GM18499 (cell line): ENCODE data around the gene RNASEH1.
"Not testable (repeated sequence)": the region's sequence is repeated elsewhere in the genome, so short reads cannot be mapped to it uniquely, and the experiment has no call there.

Experiments
- ATAC-seq: cut with Tn5 transposase; IDR thresholded peaks from one replicate; pipeline ENCODE4 v1.9.1; 2021; ENCODE audit warnings: moderate number of reproducible peaks; ENCODE audit not compliant: insufficient read depth, unreplicated experiment

RNASEH1 gene

DNA sequence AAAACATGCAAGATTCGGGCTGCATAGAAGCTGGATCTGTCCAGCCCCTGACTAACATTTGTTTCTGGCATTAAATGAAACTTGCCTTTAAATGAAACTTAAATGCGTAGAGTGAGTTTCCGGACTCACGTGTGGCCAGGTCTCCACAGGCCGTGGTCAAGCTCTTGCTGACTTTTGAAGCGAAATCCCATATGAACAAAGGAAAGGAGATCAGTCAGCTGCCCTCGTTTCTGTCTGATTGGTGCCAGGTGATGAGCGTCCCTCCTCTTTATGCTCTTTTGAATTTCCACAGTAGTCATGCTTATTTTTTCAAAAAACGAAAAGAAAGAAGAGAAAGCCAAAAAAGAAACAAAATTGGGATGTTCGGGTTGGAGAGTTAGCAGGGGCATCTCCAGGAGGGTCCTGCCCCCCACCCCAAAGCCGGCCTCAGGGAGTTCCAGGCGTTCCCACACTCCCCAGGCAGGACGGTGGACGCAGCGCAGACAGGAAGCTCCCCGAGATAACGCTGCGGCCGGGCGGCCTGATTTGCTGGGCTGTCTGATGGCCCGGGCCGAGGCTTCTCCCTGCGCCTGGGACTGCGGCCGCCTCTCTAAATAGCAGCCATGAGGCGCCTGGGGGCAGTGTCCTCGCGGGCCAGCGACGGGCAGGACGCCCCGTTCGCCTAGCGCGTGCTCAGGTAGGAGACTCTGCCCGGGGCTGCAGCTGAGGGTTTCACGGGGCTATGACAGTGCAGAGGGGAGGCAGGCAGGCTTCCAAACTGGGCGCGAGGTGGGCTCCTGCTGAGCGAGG lies 36.6 kb upstream of the RNASEH1 start, which contains the start of gene COLEC11:
TSS of gene COLEC11 (plus strand) at position 620 of the 789 bp plus-strand sequence. CDS start 9,229 bp downstream, outside the sequence.
- no peak for ATAC-seq

DNA sequence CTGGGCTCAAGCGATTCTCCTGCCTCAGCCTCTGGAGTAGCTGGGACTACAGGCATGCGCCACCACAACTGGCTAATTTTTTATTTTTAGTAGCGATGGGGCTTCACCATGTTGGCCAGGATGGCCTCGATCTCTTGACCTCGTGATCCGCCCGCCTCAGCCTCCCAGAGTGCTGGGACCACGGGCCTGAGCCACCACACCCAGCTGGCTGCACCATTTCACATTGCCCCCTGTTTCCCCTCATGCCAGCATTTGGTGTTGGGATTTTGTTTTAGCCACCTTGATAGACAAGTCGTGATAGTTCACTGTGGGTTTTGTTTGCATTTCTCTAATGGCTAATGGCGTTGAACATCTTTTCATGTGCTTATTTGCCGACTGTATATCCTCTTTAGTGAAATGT lies 31.0 kb upstream of the RNASEH1 start:
- ATAC-seq, result no peak

DNA sequence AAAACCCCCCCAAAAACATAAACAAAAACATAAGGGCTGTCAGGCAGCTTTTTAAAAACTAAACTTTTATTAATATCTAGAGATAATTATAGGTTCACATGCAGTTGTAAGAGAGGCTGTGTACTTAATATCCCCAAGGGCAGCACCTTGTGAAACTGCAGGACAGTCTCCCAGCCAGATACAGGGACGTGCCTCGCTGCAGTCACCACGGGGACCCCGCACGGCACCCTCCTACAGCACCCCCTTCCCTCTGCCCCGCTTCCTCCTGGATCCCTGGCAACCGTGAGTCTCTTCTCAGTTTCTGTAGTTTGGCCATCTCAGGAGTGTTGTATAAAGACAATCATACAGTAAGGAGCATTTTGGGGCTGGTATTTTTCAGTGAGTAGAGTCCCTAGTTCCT lies 30.0 kb upstream of the RNASEH1 start:
- no peak for ATAC-seq

DNA sequence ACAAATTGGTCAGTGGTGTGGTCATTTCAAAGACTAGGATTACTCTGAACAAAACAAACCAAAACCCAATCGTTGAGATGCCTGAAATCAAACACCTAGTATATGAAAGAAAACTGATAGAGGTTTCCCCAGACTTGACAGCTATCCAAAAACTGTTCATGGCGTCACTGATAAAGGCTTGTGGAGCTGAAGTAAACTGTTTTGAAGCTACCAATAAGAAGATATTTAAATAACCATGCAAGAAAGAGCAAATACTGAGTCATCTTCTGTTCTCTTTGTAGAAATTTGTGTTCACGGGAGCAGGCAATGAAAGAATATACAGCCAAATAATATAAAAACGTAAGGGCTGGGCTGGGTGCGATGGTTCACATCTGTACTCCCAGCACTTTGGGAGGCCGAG lies 29.3 kb upstream of the RNASEH1 start:
- ATAC-seq, result no peak

DNA sequence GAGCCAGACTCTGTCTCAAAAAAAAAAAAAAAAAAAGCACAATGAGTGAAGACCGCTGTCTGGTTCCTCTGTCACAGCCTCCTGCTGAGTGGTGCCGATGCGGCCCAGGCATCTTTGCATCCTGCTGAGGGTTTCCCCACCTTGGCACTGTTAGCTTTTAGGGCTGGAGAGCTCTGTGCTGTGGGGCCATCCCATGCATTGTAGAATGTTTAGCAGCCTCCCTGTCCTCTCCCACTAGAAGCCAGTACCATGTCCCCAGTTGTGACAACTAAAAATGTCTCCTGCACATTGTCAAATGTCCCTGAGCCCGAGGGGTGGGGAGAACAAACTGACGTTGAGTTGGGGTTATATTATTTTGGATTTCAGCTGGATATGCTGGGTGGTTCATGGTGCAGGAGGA lies 28.9 kb upstream of the RNASEH1 start:
- ATAC-seq, result no peak

DNA sequence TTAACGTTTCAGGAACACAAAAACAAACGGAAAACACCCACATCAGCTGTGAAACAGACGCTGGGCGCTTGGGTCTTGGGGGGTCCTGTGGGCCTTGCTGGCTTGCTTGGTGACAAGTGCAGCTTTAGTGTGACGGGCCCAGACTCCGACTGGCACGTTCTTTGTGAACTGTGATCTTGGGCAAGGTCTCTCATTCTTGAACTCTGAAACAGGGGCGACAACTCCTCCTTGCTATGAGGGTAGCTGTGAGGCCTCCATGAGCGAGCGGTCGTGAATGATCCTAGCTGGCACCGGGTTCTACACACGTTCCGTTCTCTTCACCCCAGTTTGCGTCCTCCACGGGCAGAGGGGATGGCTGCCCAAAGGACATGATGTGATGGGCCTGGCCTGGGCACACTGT lies 28.1 kb upstream of the RNASEH1 start:
- no peak for ATAC-seq

DNA sequence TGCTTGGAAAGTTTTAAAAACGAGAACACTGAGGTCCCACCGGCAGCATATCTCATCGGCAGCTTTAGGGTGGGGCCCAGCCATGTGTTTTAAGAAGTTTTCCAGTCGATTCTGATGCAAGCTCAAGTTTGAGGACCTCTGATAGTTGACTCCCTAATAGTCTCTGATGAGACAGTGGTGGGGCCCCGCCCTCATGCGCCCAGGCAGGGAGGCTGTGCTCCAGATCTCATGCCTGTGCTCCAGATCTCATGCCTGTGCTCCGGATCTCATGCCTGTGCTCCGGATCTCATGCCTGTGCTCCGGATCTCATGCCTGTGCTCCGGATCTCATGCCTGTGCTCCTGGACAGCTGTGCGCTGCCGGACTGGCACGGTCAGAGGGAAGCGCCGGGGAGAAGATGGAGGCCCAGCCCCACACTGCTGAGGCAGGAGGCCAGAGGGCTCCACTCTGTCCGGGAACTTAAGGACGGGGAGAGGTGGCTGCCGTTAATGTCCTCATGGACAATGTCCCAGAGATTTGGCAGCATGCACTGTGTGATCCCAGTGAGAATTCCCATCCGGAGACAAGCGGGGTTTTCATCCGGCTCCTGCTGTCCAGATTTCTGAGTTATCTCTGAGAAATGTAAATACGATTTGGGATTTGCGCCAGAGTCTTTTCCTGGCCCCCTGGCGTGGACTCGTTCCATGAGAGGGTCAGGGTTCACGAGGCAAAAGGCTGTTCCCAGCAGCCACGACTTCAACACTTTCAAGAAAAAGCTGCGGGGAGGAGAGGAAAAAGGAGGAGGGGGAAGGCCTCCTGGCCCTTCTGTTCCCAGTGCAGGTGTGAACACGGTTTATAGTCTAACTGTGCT lies 27.4 kb upstream of the RNASEH1 start:
- ATAC-seq, result no peak

DNA sequence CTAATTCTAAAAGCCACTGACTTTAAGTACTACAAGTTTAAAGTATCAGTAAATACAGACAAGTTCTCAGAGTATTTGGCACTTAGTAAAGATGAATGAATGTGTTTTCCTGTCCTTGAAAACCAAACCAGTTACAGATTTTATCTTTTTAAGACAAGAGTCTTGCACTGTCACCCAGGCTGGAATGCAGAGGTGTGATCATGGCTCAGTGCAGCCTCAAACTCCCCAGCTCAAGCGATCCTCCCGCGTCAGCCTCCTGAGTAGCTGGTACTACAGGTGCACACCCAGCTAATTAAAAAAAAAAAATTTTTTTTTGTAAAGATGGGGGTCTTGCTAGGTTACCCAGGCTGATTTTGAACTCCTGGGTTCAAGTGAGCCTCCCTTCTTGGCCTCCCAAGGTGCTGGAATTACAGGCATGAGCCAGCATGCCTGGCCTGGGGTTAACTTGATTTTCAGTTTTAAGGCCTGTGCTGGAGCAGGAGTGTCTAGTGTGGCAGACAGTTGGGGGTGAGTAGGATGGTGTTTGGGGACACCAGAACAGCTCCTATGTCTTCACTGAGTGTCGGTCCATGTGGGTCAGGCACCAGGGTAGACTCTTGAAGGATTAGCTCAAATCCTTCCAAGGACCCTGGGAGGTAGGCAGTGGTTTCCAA lies 26.6 kb upstream of the RNASEH1 start:
- ATAC-seq, result no peak

DNA sequence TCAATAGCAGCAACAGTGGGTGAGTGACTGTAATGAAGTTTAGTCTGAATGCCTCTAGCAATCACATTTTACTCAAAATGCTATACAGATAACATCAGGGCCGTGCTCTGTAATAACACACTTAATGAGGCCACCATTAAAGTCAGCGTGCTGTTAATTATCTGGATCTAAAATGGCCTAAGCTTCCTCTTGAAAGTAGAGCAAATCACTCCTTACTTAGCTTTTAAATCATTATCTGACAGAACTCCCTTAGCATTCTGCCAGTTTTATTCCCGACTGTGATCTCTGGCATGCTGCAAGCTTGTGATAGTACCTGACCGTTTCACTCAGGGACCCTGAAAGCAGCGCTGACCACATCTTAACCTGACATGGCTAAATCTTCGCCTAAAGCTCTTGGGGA lies 25.9 kb upstream of the RNASEH1 start:
- no peak for ATAC-seq

DNA sequence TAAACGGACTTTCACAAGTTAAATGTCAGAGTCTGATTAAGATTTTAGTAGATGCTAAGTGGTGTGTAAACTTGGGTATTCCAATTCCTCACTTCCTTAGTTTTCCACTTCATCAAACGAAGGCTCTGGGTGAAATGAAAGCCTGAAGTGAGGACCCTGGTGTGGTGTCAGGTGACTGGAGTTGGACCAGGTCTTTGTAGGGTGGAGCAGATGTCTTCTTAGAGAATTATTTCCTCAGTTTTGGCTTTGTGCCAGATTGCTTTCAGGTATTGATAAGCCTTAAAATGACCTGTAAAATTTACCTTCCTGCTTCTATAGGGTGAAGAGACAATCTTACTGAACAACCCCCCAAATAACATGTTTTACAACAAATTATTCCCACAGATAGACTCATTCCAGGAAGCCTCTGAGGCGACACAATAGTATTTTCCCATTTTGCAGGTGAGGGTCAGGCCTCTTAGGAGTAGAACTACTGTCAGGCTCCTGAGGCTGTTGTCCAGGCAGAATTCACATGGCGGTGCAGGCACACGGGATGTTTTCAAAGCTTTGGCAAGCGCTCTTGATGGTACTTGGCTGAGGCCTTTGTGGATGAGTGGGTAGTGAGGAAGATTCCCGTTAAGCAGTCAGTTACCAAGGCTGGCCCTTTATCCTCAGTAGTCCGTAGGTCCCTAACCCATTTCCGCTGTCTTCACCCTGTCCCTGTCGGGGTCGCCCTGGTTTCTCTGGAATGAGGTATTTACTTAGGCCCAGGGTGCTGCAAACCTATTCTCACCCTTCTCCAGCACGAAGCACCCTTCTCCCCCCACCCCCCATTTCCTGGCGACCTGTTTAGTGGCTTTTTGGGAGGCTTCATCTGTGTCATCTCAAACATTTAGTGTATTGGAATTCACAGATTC lies 23.5 kb upstream of the RNASEH1 start:
- no peak for ATAC-seq

DNA sequence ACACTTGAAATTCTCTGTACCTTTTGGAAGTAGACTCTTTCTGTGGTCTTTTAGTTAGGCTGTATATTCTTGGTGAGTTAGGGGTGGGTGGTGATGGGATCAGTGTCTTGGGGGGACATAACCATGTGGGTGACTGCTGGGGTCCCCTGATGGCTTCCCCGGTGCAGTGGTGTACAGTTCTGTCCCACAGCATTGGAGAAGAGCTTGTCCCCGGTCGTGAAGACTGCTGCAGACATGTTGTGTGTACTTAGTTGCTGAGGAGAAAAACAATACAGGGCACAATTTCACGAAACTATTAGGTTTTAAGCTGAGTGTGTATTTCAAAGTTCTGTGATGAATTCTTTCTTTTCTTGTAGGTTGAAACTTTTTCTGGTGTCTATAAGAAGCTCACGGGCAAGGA lies 22.3 kb upstream of the RNASEH1 start:
- ATAC-seq, result no peak

DNA sequence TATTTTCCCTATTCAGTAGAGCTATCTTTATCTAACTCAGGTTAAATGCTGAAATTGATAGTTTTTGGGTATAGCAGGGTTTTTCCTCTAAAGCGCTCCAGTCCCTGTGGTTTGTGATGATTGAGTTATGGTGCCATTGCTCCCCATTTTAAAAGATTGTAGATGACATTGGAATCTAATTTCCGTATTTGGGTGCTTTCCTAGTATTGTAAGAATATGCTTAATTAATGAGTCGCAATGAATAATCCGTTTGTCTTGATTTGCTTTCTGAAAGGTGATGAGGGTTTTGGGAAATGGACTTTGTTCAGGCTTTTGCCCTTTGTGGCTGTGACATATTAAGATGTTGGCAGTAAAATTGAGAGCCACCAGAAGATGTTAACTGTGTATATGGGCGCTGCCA lies 20.9 kb upstream of the RNASEH1 start:
- ATAC-seq, result no peak

DNA sequence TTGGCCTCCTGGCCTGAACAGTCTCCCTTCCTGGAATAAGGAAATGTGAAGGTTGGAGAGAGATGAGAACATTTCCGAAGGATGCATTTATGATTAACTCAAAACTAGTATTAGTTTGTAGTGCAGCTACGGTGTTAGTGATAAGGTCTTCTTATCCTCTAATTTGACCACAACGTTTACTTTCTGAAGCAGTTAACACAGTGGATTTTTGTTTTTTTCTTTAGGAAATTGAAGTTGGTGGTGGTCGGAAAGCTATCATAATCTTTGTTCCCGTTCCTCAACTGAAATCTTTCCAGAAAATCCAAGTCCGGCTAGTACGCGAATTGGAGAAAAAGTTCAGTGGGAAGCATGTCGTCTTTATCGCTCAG lies 18.1 kb upstream of the RNASEH1 start:
- not testable (repeated sequence) for ATAC-seq

DNA sequence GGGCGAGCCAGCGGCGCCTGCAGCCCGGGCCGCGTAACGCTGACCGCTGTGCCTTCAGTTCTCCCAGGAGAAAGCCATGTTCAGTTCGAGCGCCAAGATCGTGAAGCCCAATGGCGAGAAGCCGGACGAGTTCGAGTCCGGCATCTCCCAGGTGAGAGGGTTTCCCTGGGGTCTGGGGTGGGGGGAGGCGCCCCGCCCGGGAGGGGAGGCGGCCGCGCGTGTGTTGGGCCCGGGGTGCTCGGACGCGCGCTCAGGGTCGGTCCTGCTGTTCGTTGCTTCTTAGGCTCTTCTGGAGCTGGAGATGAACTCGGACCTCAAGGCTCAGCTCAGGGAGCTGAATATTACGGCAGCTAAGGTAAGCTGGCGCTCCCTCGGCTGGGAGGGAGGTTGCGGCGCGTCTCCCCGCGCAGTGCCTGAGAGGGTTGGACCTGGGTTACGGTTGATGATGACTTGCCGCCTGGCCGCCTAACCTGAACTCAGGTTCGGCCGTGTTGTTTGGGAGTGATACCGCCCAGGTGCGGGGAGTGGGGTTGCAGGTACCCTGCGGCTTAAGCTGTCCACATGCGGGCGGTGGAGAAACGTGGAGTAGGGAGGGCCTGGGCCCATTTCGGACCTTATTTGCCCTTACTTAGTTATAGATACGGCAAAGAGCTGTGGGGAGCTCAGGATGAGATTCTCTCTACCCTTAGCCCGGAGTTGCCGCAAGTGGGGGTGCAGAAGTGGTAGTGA lies 17.6 kb upstream of the RNASEH1 start:
- no peak for ATAC-seq

DNA sequence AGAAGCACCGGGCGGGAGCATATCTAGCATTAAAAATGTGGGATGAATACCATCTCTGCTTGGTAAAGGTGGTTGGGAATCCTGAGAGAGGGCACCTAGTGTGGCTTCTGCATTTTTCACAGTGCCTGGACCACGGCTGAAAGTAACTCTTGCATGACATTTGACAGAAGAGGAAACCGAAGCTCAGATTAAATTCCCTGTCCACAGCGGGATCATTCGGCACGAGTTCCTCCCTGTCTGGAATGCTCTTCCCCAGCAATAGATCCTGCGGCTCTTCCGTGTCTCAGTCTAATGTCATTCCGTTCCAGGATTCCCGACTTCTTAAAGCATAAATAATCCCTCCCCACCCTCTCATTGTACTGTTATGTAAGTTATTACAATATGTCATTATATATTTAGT lies 16.0 kb upstream of the RNASEH1 start:
- ATAC-seq, result no peak

DNA sequence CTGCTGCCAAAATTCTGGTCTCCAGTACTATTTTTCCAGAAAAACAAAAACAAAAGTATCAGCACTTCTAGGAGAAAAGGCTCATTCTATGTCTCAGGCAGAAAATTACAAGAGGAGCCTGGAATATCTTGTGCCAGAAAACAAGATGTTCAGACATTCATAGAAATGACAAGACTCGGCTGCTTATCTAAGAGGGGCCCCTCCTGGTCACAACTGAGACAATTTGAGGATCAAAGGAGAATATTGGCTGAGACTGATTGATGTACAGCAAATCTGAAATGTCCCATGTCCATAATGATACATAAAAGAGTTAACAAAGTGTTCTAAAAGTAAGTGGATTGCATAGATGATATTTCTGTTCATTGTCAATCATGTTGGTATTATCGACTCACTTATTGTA lies 14.5 kb upstream of the RNASEH1 start:
- ATAC-seq, result no peak

DNA sequence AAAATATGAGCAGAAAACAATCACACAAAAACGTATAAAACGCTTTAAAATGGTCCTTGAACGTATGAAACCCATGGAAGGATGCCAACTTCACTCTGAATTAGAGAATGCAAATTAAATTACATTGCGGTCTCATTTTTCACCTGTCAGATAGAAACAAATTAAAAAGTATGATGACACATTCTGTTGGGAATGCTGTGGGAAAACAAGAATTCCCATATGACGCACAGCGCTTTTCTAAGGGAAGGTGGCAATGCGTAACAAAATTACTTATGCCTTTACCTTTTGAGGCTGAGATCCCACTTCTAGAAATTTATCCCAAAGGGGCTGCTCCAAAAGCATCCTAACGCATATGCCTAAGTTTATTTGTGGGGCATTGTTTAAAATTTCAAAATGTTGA lies 13.2 kb upstream of the RNASEH1 start:
- ATAC-seq, result no peak

DNA sequence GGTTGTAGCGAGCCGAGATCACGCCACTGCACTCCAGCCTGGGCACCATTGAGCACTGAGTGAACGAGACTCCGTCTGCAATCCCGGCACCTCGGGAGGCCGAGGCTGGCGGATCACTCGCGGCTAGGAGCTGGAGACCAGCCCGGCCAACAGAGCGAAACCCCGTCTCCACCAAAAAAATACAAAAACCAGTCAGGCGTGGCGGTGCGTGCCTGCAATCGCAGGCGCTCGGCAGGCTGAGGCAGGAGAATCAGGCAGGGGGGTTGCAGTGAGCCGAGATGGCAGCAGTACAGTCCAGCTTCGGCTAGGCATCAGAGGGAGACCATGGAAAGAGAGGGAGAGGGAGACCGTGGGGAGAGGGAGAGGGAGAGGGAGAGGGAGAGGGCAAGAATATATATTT lies 11.5 kb upstream of the RNASEH1 start:
- not testable (repeated sequence) for ATAC-seq

DNA sequence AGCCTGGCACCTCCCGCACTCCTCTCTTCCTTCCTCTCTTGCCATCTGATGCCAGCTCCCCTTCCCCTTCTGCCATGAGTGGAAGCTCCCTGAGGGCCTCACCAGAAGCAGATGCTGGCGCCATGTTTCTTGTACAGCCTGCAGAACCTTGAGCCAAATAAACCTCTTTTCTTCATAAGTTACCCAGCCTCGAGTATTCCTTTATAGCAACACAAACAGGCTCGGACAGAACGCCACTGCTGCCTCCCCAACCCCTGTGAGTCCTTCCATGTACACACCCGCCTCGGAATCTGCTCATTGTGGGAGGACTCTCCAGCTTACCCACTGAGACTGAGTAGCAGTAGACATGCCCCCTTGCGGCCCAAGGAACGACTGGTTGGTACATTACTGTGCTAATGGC lies 8.7 kb upstream of the RNASEH1 start:
- ATAC-seq, result no peak

DNA sequence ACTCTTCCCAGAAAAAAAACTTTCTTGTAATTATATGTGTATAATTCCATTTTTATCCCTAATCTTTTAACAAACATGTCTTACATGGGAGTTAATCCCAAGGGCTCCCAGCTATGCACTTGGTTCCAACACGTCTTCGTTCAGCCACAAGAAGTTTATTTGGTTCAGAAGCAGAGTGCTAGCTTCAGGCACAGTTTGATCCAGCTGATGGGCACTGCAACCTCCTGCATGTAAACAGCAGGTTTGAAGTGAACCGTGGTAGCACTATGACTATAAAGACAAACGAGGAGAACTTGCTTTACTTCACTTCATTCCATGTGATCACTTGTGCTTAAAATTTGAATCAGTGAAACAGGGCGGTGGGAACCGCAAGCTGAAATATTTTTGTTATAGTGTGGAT lies 7.0 kb upstream of the RNASEH1 start:
- no peak for ATAC-seq
